ENCODE measurements around the gene GLCCI1.
A peak's percentile ranks its signal among the peaks of the same experiment; 100 is the strongest.

Gene GLCCI1

GRCh38 chr7:8130663-8131062 lies 162.1 kb downstream of the GLCCI1 start:
- DNase-seq (ENCODE audit: low spot score), result no peak

DNA sequence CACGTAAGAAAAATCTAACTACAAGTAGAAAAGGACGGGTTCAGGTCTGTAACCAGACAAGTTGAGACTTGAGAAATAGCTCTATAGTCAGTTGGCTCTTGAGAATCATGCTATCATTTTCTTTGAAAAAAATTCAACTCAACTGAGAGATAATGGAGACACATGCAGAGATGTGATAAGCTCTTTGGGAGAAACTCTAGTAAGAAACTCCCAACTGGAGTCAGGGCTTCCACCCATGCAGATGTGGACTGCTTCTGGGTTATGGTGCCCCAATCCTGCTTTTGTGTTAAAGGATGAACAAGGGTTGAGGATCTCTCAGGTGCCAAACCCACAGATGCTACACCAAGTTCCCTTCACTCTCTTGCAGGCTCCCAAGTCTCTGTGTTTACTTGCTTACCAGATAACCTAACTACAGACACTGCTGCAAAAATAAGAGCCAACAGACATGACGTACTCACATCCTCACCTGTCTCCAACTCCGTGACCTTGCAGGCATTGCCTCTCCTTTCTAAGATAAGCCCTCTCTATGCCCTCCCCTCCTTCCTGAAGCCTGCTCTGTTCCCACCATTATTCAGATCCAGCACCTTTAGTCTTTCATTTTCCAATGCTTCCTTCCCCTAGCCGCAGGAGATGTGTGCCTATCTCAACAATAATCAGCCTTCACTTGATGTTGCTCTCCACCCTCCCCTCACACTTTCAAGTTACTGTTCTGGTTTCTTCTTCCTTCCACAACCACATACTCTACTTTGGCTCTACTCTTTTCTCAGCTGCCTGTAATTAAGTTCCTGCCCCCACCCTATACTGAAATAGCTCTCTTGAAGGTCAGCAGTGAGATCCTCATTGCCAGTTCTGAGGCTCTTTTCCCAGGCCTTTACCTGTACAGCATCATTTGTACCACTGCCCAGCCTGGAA lies 163.4 kb downstream of the GLCCI1 start:
- DNase-seq (ENCODE audit: low spot score), result no peak

- DNase-seq (ENCODE audit: low spot score), result peak; percentile 86
Measured at GRCh38 chr7:8133188-8133848, 164.7 kb downstream of the GLCCI1 start.

- peak; percentile 99 for DNase-seq (ENCODE audit: low spot score)
Measured at GRCh38 chr7:8134089-8134733, 165.6 kb downstream of the GLCCI1 start.

DNA sequence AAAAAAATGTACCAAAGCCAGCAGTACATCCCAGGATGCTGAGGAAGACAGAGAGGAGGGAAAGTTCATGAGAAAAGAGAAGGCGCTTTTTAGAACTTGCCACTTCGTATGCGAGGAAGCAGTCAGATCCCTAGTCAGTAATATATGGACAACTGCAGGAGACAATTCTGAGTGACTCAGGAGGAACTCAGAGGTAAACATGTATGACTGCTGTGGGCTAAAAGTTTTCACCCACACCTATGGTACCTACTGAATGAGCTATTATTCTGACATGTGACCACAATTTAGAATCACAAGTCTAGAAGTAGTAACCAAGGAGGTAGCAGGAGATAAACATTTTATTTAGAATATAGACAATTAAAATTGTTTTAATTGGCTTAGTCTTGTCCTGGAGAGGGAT lies 166.8 kb downstream of the GLCCI1 start:
- DNase-seq (ENCODE audit: low spot score), result peak; percentile 72

- DNase-seq (ENCODE audit: low spot score), result peak; percentile 73
Measured at GRCh38 chr7:8136051-8136730, 167.6 kb downstream of the GLCCI1 start.

Measured in kidney tubule cell (primary cell).